HG03571 (cell line): ENCODE data around the gene ADSL.

Source experiments
- ATAC-seq: cut with Tn5 transposase; IDR thresholded peaks from one replicate; pipeline ENCODE4 v1.9.1; 2021; ENCODE audit not compliant: unreplicated experiment

The ADSL gene

GRCh38 chr22:40433416-40434090 is 87.3 kb downstream of the ADSL start:
- no peak for ATAC-seq

GRCh38 chr22:40434106-40434505 is 87.8 kb downstream of the ADSL start:
- no peak for ATAC-seq

- ATAC-seq: no peak
Measured at GRCh38 chr22:40434745-40435144, 88.4 kb downstream of the ADSL start.

GRCh38 chr22:40436505-40437431 is 90.5 kb downstream of the ADSL start:
- ATAC-seq: no peak
